TTC549 (cell line): ENCODE results near the gene POTEM.
"Not testable (repeated sequence)": the region's sequence is repeated elsewhere in the genome, so short reads cannot be mapped to it uniquely, and the experiment has no call there.

Source experiments
- FAIRE-seq: peaks from 2 replicates; lab custom pipeline; 2012; peaks lifted over from hg19 to GRCh38; lab: Jason Lieb, UNC

The POTEM gene

GRCh38 chr14:18967134-18967533, at the start of gene POTEM:
TSS of gene POTEM (plus strand) at chr14:18967434. CDS start at chr14:18967486, 52 bp downstream.
- not testable (repeated sequence) for FAIRE-seq

- not testable (repeated sequence) for FAIRE-seq
These were observed 48.9 kb upstream of the POTEM start for GRCh38 chr14:18918345-18918744.

GRCh38 chr14:18920052-18920451, 47.2 kb upstream of the POTEM start:
- not testable (repeated sequence) for FAIRE-seq

GRCh38 chr14:18921055-18921701, 46.1 kb upstream of the POTEM start:
- not testable (repeated sequence) for FAIRE-seq

GRCh38 chr14:18936848-18937247, 30.4 kb upstream of the POTEM start:
- not testable (repeated sequence) for FAIRE-seq

GRCh38 chr14:18938733-18939132, 28.5 kb upstream of the POTEM start:
- FAIRE-seq = not testable (repeated sequence)

- not testable (repeated sequence) for FAIRE-seq
These were observed 17.3 kb upstream of the POTEM start for GRCh38 chr14:18949939-18950338.

GRCh38 chr14:18953085-18953484, 14.1 kb upstream of the POTEM start:
- not testable (repeated sequence) for FAIRE-seq

- FAIRE-seq = not testable (repeated sequence)
These were observed 11.4 kb upstream of the POTEM start for GRCh38 chr14:18955816-18956215.

GRCh38 chr14:18961576-18961975, 5.7 kb upstream of the POTEM start:
- FAIRE-seq = not testable (repeated sequence)

- not testable (repeated sequence) for FAIRE-seq
These were observed 5.1 kb upstream of the POTEM start for GRCh38 chr14:18962143-18962542.

GRCh38 chr14:18963276-18963675, 4.0 kb upstream of the POTEM start:
- not testable (repeated sequence) for FAIRE-seq

GRCh38 chr14:18964878-18965277, 2.4 kb upstream of the POTEM start:
- FAIRE-seq = not testable (repeated sequence)

- FAIRE-seq = not testable (repeated sequence)
These were observed 35.3 kb downstream of the POTEM start for GRCh38 chr14:19002566-19002965.

GRCh38 chr14:19006490-19006889, 39.3 kb downstream of the POTEM start:
- FAIRE-seq = not testable (repeated sequence)

- FAIRE-seq = not testable (repeated sequence)
These were observed 40.4 kb downstream of the POTEM start for GRCh38 chr14:19007678-19008077.

- not testable (repeated sequence) for FAIRE-seq
These were observed 43.8 kb downstream of the POTEM start for GRCh38 chr14:19011029-19011428.

- not testable (repeated sequence) for FAIRE-seq
These were observed 44.5 kb downstream of the POTEM start for GRCh38 chr14:19011703-19012102.

GRCh38 chr14:19015185-19015584, 48.0 kb downstream of the POTEM start:
- not testable (repeated sequence) for FAIRE-seq

- not testable (repeated sequence) for FAIRE-seq
These were observed 57.9 kb downstream of the POTEM start for GRCh38 chr14:19025080-19025589.

- FAIRE-seq = not testable (repeated sequence)
These were observed 59.6 kb downstream of the POTEM start for GRCh38 chr14:19026649-19027351.

GRCh38 chr14:19027895-19028294, 60.7 kb downstream of the POTEM start:
- not testable (repeated sequence) for FAIRE-seq

GRCh38 chr14:19036811-19037382, 69.7 kb downstream of the POTEM start:
- not testable (repeated sequence) for FAIRE-seq
